ENCODE measurements around the gene TEX29.

DNA sequence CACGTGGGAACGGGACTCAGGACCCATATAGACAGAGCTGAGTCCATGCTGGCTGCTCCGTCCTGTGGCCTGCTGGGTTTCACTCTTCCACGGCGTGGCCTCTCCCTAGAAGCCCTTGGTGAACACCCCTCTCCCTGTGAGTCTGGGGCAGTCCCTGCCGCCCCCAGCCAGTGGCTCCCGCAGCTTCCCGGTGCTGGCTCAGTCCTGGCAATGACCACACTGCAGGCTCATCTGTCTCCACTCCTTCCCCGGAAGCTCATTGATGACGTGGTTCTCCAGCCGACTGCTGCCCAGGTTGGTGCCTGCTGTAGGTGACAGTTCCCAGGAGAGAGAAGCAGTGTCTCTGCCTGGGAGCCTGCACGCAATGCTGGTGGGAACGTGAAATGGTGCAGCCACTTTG lies 2.1 kb upstream of the TEX29 start:
- TF ChIP-seq, protein P1, sequence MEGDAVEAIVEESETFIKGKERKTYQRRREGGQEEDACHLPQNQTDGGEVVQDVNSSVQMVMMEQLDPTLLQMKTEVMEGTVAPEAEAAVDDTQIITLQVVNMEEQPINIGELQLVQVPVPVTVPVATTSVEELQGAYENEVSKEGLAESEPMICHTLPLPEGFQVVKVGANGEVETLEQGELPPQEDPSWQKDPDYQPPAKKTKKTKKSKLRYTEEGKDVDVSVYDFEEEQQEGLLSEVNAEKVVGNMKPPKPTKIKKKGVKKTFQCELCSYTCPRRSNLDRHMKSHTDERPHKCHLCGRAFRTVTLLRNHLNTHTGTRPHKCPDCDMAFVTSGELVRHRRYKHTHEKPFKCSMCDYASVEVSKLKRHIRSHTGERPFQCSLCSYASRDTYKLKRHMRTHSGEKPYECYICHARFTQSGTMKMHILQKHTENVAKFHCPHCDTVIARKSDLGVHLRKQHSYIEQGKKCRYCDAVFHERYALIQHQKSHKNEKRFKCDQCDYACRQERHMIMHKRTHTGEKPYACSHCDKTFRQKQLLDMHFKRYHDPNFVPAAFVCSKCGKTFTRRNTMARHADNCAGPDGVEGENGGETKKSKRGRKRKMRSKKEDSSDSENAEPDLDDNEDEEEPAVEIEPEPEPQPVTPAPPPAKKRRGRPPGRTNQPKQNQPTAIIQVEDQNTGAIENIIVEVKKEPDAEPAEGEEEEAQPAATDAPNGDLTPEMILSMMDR (IDR thresholded peaks at IDR 0.05) = no peak
- TF ChIP-seq TCF7L2 (IDR thresholded peaks at IDR 0.05; ENCODE audit: low read depth, low read length) (no peak), POLR2AphosphoS5 (IDR thresholded peaks at IDR 0.05; ENCODE audit: low read depth, low read length) (no peak)
- TF ChIP-seq, protein P2, sequence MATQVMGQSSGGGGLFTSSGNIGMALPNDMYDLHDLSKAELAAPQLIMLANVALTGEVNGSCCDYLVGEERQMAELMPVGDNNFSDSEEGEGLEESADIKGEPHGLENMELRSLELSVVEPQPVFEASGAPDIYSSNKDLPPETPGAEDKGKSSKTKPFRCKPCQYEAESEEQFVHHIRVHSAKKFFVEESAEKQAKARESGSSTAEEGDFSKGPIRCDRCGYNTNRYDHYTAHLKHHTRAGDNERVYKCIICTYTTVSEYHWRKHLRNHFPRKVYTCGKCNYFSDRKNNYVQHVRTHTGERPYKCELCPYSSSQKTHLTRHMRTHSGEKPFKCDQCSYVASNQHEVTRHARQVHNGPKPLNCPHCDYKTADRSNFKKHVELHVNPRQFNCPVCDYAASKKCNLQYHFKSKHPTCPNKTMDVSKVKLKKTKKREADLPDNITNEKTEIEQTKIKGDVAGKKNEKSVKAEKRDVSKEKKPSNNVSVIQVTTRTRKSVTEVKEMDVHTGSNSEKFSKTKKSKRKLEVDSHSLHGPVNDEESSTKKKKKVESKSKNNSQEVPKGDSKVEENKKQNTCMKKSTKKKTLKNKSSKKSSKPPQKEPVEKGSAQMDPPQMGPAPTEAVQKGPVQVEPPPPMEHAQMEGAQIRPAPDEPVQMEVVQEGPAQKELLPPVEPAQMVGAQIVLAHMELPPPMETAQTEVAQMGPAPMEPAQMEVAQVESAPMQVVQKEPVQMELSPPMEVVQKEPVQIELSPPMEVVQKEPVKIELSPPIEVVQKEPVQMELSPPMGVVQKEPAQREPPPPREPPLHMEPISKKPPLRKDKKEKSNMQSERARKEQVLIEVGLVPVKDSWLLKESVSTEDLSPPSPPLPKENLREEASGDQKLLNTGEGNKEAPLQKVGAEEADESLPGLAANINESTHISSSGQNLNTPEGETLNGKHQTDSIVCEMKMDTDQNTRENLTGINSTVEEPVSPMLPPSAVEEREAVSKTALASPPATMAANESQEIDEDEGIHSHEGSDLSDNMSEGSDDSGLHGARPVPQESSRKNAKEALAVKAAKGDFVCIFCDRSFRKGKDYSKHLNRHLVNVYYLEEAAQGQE (IDR thresholded peaks at IDR 0.05; ENCODE audit: insufficient read depth in 1 of 2, low read depth in 2 of 2, low read length in 1 of 2) = no peak
